Measurements from ENCODE around the gene TOP2A.

DNA sequence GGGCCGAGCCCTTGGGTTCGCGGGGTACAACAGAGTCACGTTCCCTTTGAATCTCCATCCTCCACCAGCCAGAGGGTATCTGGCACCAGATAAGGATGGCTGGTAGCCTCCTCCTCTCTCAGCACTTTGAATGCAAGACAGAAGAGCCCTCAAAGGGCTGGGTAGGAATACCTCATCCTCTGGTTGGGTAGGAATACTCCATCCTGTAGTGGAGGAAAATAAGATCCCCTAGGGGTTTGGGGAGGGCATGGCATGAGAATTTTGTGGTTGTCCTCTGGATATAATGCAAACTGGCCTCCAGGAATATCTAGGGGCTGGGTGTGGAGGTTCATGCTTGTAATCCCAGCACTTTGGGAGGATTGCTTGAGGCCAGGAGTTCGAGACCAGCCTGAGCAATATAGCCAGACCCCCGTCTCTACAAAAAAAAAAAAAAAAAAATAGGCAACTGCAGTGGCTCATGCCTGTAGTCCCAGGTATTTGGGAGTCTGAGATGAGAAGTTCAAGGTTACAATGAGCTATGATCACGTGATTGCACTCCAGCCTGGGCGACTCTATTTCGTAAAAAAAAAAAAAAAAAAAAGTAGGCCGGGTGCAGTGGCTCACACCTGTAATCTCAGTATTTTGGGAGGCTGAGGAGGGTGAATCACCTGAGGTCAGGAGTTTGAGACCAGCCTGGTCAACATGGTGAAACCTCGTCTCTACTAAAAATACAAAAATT lies 28.2 kb upstream of the TOP2A start:
- TF ChIP-seq, protein P1, sequence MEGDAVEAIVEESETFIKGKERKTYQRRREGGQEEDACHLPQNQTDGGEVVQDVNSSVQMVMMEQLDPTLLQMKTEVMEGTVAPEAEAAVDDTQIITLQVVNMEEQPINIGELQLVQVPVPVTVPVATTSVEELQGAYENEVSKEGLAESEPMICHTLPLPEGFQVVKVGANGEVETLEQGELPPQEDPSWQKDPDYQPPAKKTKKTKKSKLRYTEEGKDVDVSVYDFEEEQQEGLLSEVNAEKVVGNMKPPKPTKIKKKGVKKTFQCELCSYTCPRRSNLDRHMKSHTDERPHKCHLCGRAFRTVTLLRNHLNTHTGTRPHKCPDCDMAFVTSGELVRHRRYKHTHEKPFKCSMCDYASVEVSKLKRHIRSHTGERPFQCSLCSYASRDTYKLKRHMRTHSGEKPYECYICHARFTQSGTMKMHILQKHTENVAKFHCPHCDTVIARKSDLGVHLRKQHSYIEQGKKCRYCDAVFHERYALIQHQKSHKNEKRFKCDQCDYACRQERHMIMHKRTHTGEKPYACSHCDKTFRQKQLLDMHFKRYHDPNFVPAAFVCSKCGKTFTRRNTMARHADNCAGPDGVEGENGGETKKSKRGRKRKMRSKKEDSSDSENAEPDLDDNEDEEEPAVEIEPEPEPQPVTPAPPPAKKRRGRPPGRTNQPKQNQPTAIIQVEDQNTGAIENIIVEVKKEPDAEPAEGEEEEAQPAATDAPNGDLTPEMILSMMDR (IDR thresholded peaks at IDR 0.05) = no peak
- TF ChIP-seq ZFX (IDR thresholded peaks at IDR 0.05; ENCODE audit: borderline replicate concordance) = no peak

All from 22Rv1 (cell line).